ENCODE measurements around the gene GPR139.

GPR139 gene

GRCh38 chr16:20073203-20074098 is at the start of gene GPR139:
Gene GPR139 (minus strand): TSS chr16:20073890. CDS start chr16:20073616, 274 bp downstream.
- peak; percentile 9 for DNase-seq

GRCh38 chr16:20122011-20122410 is 48.3 kb upstream of the GPR139 start:
- no peak for DNase-seq

GRCh38 chr16:20114356-20114755 is 40.7 kb upstream of the GPR139 start:
- no peak for DNase-seq

GRCh38 chr16:20111143-20111542 is 37.5 kb upstream of the GPR139 start:
- no peak for DNase-seq

- no peak for DNase-seq
Measured at GRCh38 chr16:20107083-20107482, 33.4 kb upstream of the GPR139 start.

GRCh38 chr16:20104563-20105183 is 31.0 kb upstream of the GPR139 start:
- DNase-seq = no peak

GRCh38 chr16:20102521-20102920 is 28.8 kb upstream of the GPR139 start:
- DNase-seq = no peak

GRCh38 chr16:20102021-20102420 is 28.3 kb upstream of the GPR139 start:
- no peak for DNase-seq

GRCh38 chr16:20099375-20099774 is 25.7 kb upstream of the GPR139 start:
- DNase-seq = no peak

- DNase-seq = no peak
Measured at GRCh38 chr16:20094157-20094556, 20.5 kb upstream of the GPR139 start.

- DNase-seq = no peak
Measured at GRCh38 chr16:20089246-20089965, 15.7 kb upstream of the GPR139 start.

- DNase-seq = no peak
Measured at GRCh38 chr16:20084624-20085226, 11.0 kb upstream of the GPR139 start.

GRCh38 chr16:20079106-20079505 is 5.4 kb upstream of the GPR139 start:
- no peak for DNase-seq

GRCh38 chr16:20075243-20075642 is 1.6 kb upstream of the GPR139 start:
- DNase-seq = no peak

GRCh38 chr16:20074099-20074991 is 655 bp upstream of the GPR139 start:
- no peak for DNase-seq

GRCh38 chr16:20072874-20073202 is 852 bp downstream of the GPR139 start:
- no peak for DNase-seq

- DNase-seq = no peak
Measured at GRCh38 chr16:20072146-20072873, 1.4 kb downstream of the GPR139 start.

GRCh38 chr16:20064931-20065330 is 8.8 kb downstream of the GPR139 start:
- no peak for DNase-seq

GRCh38 chr16:20064520-20064919 is 9.2 kb downstream of the GPR139 start:
- DNase-seq = no peak

GRCh38 chr16:20061132-20061531 is 12.6 kb downstream of the GPR139 start:
- DNase-seq = no peak

GRCh38 chr16:20056436-20056835 is 17.3 kb downstream of the GPR139 start:
- DNase-seq = no peak

GRCh38 chr16:20053336-20053735 is 20.4 kb downstream of the GPR139 start:
- no peak for DNase-seq

All from NCI-H1105 treated with DMSO at 0.1 percent for 48 hours (cell line).